Type B pancreatic cell (in vitro differentiated cells): ENCODE measurements around the gene TMEM132D. TPM values are rescaled to one million over a fixed set of nuclear protein-coding genes. Genes with fewer than 3 reads are reported as not detected.

Source experiments
- DNase-seq: peaks from one replicate; pipeline ENCODE4 v3.0.0; 2021; ENCODE audit warnings: mixed read lengths; ENCODE audit not compliant: unreplicated experiment; ENCODE audit errors: extremely low spot score
- H3K27ac Mint-ChIP-seq: 2 replicates; pipeline ENCODE4 v1.8.0; 2021; ENCODE audit warnings: mild to moderate bottlenecking, mixed read lengths
- H3K27me3 Mint-ChIP-seq: 2 replicates; pipeline ENCODE4 v1.8.0; 2021; ENCODE audit warnings: mixed read lengths
- H3K36me3 Mint-ChIP-seq: 2 replicates; pipeline ENCODE4 v1.8.0; 2021; ENCODE audit warnings: mixed read lengths
- H3K4me1 Mint-ChIP-seq: one replicate; pipeline ENCODE4 v1.8.0; 2021; ENCODE audit warnings: mixed read lengths; ENCODE audit not compliant: unreplicated experiment
- H3K4me3 Mint-ChIP-seq: 2 replicates; pipeline ENCODE4 v1.8.0; 2021; ENCODE audit warnings: mild to moderate bottlenecking, mixed read lengths
- H3K9me3 Mint-ChIP-seq: 2 replicates; pipeline ENCODE4 v1.8.0; 2021; ENCODE audit warnings: mixed read lengths
- CTCF ChIP-seq: fragments of 200-600 bp; sonication (generic); conservative IDR thresholded peaks from 2 replicates; pipeline ENCODE4 v1.5.0; 2021; ENCODE audit warnings: antibody characterized with exemption, mild to moderate bottlenecking
- total RNA-seq: library from RNA; stranded (reverse); gene quantifications from 2 replicates; pipeline ENCODE4 v1.2.1, GENCODE V29; 2021; ENCODE audit warnings: low replicate concordance

Gene TMEM132D
- total RNA-seq, 1 donor from 2014 or later: 1.8 TPM

GRCh38 chr12:129084875-129085826 is 818.7 kb downstream of the TMEM132D start:
- Mint-ChIP-seq H3K27ac (no peak overlapping the region), H3K4me3 (no peak overlapping the region)
- DNase-seq: no peak

GRCh38 chr12:129083121-129083840 is 820.5 kb downstream of the TMEM132D start:
- Mint-ChIP-seq H3K4me3 (no peak overlapping the region), H3K27ac (no peak overlapping the region), H3K27me3 (peaks cover 41% of the 10 kb centered on the region), H3K9me3 (no peaks in the 10 kb centered on the region), H3K4me1 (no peaks in the 10 kb centered on the region), H3K36me3 (no peaks in the 10 kb centered on the region)
- TF ChIP-seq CTCF: no peak
- DNase-seq: no peak

More at GRCh38 chr12:129084875-129085826, 818.7 kb downstream of the TMEM132D start:
- no peaks in the 10 kb centered on the region for H3K4me1 Mint-ChIP-seq
- H3K9me3 Mint-ChIP-seq: no peaks in the 10 kb centered on the region
- peaks cover 27% of the 10 kb centered on the region for H3K27me3 Mint-ChIP-seq
- TF ChIP-seq CTCF: no peak
- H3K36me3 Mint-ChIP-seq: no peaks in the 10 kb centered on the region

GRCh38 chr12:129082441-129082840 is 821.4 kb downstream of the TMEM132D start:
- no peak for TF ChIP-seq CTCF
- H3K36me3 Mint-ChIP-seq: no peaks in the 10 kb centered on the region
- DNase-seq: no peak

GRCh38 chr12:129081755-129082250 is 822.0 kb downstream of the TMEM132D start:
- Mint-ChIP-seq H3K9me3 (no peaks in the 10 kb centered on the region), H3K36me3 (no peaks in the 10 kb centered on the region), H3K27me3 (peaks cover 50% of the 10 kb centered on the region), H3K4me3 (no peak overlapping the region), H3K27ac (no peak overlapping the region), H3K4me1 (no peaks in the 10 kb centered on the region)
- TF ChIP-seq CTCF: no peak
- no peak for DNase-seq

More at GRCh38 chr12:129082441-129082840, 821.4 kb downstream of the TMEM132D start:
- H3K4me3 Mint-ChIP-seq: no peak overlapping the region
- no peaks in the 10 kb centered on the region for H3K4me1 Mint-ChIP-seq
- no peak overlapping the region for H3K27ac Mint-ChIP-seq
- no peaks in the 10 kb centered on the region for H3K9me3 Mint-ChIP-seq
- H3K27me3 Mint-ChIP-seq: peaks cover 47% of the 10 kb centered on the region

GRCh38 chr12:129080821-129081220 is 823.0 kb downstream of the TMEM132D start:
- H3K9me3 Mint-ChIP-seq: no peaks in the 10 kb centered on the region
- DNase-seq: no peak

More at GRCh38 chr12:129080821-129081220, 823.0 kb downstream of the TMEM132D start:
- Mint-ChIP-seq H3K27ac (no peak overlapping the region), H3K4me3 (no peak overlapping the region), H3K27me3 (peaks cover 52% of the 10 kb centered on the region), H3K4me1 (no peaks in the 10 kb centered on the region), H3K36me3 (no peaks in the 10 kb centered on the region)
- no peak for TF ChIP-seq CTCF
